HG03439 (cell line): Measurements from ENCODE around the gene SZRD1.
A peak's percentile ranks its signal among the peaks of the same experiment; 100 is the strongest.

ENCODE experiments used
- ATAC-seq: cut with Tn5 transposase; IDR thresholded peaks from one replicate; pipeline ENCODE4 v1.9.1; 2021; ENCODE audit warnings: mild to moderate bottlenecking, moderate library complexity; ENCODE audit not compliant: unreplicated experiment

SZRD1 gene

GRCh38 chr1:16367258-16367967 lies 371 bp downstream of the SZRD1 start:
- peak; percentile 67 for ATAC-seq

- no peak for ATAC-seq
These were observed 1.2 kb downstream of the SZRD1 start for GRCh38 chr1:16367968-16368890.

- ATAC-seq = no peak
These were observed 2.8 kb downstream of the SZRD1 start for GRCh38 chr1:16369821-16370220.

- no peak for ATAC-seq
These were observed 4.7 kb downstream of the SZRD1 start for GRCh38 chr1:16371725-16372124.

GRCh38 chr1:16372535-16373285 lies 5.7 kb downstream of the SZRD1 start:
- no peak for ATAC-seq

GRCh38 chr1:16374266-16374665 lies 7.2 kb downstream of the SZRD1 start:
- no peak for ATAC-seq

- ATAC-seq = no peak
These were observed 8.7 kb downstream of the SZRD1 start for GRCh38 chr1:16375521-16376340.

GRCh38 chr1:16376971-16377370 lies 9.9 kb downstream of the SZRD1 start:
- ATAC-seq = no peak

GRCh38 chr1:16378443-16378842 lies 11.4 kb downstream of the SZRD1 start:
- ATAC-seq = no peak

GRCh38 chr1:16380868-16381267 lies 13.8 kb downstream of the SZRD1 start:
- no peak for ATAC-seq

- no peak for ATAC-seq
These were observed 16.8 kb downstream of the SZRD1 start for GRCh38 chr1:16383888-16384287.

- no peak for ATAC-seq
These were observed 18.8 kb downstream of the SZRD1 start for GRCh38 chr1:16385659-16386453.

GRCh38 chr1:16386454-16387113 lies 19.5 kb downstream of the SZRD1 start:
- no peak for ATAC-seq

GRCh38 chr1:16387201-16388188 lies 20.5 kb downstream of the SZRD1 start:
- no peak for ATAC-seq

- ATAC-seq = no peak
These were observed 24.4 kb downstream of the SZRD1 start for GRCh38 chr1:16391411-16391810.

GRCh38 chr1:16392740-16393569 lies 25.9 kb downstream of the SZRD1 start:
- ATAC-seq = no peak
